ENCODE results near the gene STPG2.

STPG2 gene

GRCh38 chr4:98143001-98143899 lies at the start of gene STPG2:
TSS of gene STPG2 (minus strand) at chr4:98143476.
- peak; percentile 75 for DNase-seq

- no peak for DNase-seq
Measured at GRCh38 chr4:98185279-98185678, 42.0 kb upstream of the STPG2 start.

- no peak for DNase-seq
Measured at GRCh38 chr4:98181809-98182208, 38.5 kb upstream of the STPG2 start.

- no peak for DNase-seq
Measured at GRCh38 chr4:98179951-98180350, 36.7 kb upstream of the STPG2 start.

- no peak for DNase-seq
Measured at GRCh38 chr4:98176531-98176930, 33.3 kb upstream of the STPG2 start.

GRCh38 chr4:98170035-98170434 lies 26.8 kb upstream of the STPG2 start:
- no peak for DNase-seq

- no peak for DNase-seq
Measured at GRCh38 chr4:98166731-98167041, 23.4 kb upstream of the STPG2 start.

- DNase-seq, result no peak
Measured at GRCh38 chr4:98166025-98166730, 22.9 kb upstream of the STPG2 start.

- DNase-seq, result no peak
Measured at GRCh38 chr4:98162696-98163095, 19.4 kb upstream of the STPG2 start.

- no peak for DNase-seq
Measured at GRCh38 chr4:98151145-98151924, 8.1 kb upstream of the STPG2 start.

GRCh38 chr4:98150092-98150761 lies 7.0 kb upstream of the STPG2 start:
- DNase-seq, result no peak

- peak; percentile 17 for DNase-seq
Measured at GRCh38 chr4:98148856-98149255, 5.6 kb upstream of the STPG2 start.

GRCh38 chr4:98126141-98126540 lies 17.1 kb downstream of the STPG2 start:
- no peak for DNase-seq

GRCh38 chr4:98125585-98125984 lies 17.7 kb downstream of the STPG2 start:
- DNase-seq, result no peak

- no peak for DNase-seq
Measured at GRCh38 chr4:98117363-98117762, 25.9 kb downstream of the STPG2 start.

- peak; percentile 0 for DNase-seq
Measured at GRCh38 chr4:98113012-98113411, 30.3 kb downstream of the STPG2 start.

- no peak for DNase-seq
Measured at GRCh38 chr4:98110929-98111328, 32.3 kb downstream of the STPG2 start.

GRCh38 chr4:98110214-98110613 lies 33.1 kb downstream of the STPG2 start:
- DNase-seq, result no peak

- no peak for DNase-seq
Measured at GRCh38 chr4:98102660-98103059, 40.6 kb downstream of the STPG2 start.

- DNase-seq, result no peak
Measured at GRCh38 chr4:98101988-98102387, 41.3 kb downstream of the STPG2 start.

- no peak for DNase-seq
Measured at GRCh38 chr4:98098764-98099163, 44.5 kb downstream of the STPG2 start.

- DNase-seq, result no peak
Measured at GRCh38 chr4:98094118-98094517, 49.2 kb downstream of the STPG2 start.

GRCh38 chr4:98093662-98094061 lies 49.6 kb downstream of the STPG2 start:
- DNase-seq, result no peak

Measured in NCI-H510A (cell line).